GM19395 (cell line): ENCODE measurements around the gene DCAF15.

Source experiments
- ATAC-seq: cut with Tn5 transposase; IDR thresholded peaks from one replicate; pipeline ENCODE4 v1.9.1; 2021; ENCODE audit warnings: mild to moderate bottlenecking, moderate library complexity; ENCODE audit not compliant: unreplicated experiment

Gene DCAF15

DNA sequence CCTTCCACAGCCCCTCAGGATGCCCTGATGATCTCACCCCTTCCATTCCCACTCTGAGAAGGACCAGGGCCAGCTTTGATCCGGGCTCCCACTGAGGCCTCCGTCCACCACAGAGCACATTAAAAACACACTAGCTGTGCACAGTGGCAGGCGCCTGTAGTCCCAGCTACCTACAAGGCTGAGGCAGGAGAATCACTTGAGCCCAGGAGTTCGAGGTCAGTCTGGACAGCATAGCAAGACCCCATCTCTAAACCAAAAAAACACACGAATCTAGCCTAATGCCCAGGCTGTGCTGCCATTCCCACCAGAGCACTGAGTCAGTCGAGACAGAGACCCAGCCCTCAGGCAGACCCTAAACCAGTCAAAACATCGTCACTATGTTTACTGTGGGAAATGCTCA is 39.7 kb downstream of the DCAF15 start:
- ATAC-seq = no peak

DNA sequence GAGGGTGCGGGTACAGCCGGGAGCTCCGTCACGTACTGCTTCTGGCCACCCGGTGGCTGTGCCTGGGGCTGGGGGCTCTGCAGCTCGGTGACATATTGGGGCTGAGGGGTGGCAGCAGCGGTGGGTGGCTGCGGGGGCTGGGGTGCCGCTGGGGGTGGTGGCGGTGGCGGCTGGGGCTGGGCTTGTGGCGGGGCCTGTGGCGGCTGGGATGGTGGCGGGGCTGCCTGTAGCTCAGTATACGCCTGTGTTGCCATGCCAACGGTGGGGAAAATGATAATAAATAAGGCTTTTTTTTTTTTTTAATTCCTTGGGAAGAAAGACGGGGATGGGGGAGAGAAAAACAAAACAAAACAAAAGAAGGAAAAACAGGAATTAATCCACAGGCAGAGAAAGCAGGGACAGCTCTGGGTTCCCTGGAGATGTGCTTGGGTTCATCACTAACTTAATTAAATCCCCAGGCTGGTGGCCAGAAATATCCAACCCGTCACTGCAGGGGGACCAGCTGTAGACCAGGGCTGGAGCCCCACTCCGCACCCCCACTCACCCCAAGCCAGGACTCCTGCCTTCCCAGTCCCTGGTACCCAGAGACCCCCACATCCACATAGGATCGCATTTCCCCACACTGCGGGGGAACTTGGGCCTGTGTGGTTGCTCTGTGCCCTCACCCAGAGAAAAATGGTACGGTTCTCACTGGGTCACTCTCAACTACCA is 41.4 kb downstream of the DCAF15 start:
- ATAC-seq = no peak

DNA sequence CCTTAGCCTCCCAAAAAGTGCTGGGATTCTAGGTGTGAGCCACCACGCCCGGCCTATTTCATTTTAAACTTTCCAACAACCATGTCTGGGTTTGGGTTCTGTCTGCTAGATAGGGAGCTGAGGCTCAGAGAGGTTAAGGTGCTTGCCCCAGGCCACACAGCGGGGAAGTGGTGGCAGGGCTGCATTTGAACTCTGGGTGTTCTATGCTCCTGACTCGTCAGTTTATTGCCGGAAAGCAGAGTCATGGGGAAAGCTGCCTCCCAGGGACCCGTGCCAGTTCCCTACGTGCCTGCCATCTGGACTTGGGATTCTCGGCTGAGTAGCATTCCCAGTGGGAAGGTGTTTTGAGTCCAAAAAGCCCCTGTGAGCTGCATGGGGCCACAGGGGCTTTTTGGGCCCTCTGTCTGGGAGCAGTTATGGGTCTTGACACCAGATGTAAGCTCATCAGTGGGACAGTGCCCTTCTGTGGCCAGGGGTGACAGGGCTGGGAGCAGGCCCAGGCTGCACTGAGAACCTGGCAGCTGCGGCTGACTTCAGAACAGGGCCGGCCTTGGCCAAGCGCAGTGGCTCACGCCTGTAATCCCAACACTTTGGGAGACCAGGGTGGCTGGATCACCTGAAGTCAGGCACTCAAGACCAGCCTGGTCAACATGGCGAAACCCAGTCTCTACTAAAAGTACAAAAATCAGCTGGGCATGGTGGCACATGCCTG is 42.9 kb downstream of the DCAF15 start:
- no peak for ATAC-seq

DNA sequence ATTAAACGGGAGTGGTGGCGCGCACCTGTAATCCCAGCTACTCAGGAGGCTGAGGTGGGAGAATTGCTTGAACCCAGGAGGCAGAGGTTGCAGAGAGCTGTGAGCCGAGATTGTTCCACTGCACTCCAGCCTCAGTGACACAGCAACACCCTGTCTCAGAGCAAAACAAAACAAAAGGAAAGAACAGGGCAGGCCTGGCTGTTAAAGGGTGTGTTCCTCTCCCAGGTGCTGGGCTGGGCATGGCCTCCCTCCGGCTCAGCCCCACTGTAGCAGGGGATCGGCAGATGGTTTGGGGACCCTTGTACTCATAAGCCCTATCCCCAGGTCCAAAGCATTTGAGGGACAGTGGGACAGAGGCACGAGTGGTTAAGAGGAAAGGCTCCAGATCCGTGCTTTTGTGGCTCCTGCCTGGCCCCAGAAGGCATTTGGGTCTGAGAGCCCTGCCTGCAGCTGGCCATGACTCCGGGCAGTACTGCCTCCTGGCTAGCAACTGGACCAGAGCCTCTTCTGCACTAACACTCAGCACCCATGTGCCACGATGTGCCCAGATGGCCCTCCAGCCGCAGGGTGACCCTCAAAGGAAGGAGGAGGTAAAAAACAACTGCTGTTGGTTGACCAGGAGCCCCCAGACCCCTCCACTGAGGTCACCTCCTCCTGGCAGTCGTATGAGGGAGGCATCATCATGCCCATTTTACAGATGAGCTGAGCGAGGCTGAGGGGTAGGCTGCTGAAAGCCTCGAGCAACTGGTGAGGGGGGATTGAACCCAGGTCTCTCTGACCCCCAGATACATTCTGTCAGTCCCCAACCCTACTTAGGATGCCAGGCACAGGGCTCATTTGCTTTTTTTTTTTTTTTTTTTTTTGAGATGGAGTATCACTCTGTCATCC is 43.8 kb downstream of the DCAF15 start:
- no peak for ATAC-seq

DNA sequence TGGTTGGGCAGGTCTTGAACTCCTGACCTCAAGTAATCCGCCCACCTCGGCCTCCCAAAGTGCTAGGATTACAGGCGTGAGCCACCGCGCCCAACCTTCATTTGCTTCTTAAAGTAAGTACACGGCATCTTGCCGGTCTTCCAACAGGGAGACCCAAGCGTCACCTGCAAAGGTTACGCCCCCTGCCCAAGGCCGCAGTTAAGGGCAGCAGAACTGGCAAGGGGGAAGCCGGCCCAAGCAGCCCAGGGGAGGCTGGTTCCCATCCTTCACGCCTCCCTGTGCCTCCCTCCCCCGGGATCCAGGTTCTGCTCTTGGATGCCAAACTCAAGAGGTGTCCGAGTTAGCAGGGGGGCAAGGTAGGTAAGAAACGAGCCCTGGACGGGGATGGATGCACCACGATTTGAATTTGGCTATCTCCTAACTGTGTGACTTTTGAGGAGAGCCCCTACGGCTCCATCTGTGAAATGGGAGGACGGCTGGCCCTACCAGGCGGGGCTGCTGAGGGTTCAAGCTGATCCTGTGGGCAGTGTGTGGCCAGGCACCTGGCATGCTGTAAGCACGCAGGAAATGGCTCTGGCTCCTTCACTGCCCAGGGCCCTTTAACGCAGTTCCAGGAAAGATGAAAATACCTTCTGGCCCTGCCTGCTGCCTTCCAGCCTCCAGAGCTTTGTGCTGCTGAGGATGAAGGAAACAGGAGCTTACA is 44.8 kb downstream of the DCAF15 start:
- ATAC-seq = no peak

DNA sequence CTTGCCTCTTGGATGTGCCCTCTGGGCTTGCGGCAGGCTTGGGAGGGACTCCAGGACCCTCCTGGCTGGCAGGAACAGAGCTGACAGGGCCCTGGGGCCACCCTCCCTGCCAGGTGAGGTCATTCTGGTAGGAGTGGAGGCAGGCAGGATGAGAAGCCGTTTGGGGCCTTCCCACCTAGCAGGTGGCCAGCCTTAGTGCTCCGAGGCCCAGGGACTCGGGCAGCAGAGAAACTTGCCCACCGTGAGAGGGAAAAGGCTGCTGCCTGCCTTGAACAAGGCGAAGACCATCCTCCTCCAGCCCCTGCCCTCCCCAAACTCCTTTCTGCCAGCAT is 45.3 kb downstream of the DCAF15 start:
- ATAC-seq = no peak

DNA sequence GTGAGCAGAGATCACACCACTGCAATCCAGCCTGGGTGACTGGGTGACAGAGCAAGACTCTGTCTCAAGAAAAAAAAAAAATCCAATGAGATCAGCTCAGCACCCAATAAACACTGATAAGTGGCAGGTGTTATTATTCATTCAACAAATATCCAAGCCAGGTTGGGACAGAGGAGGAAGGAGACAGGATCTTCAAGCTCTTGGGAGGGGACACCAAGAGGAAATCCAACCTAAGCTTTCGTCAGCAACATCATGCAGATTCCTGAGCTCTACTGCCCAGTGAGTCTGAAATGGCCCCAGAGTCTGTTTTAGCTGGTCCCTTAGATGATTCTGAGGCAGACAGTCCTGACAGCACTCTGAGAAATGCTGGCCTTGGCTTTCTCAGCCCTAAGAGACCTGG is 46.1 kb downstream of the DCAF15 start:
- ATAC-seq = no peak

DNA sequence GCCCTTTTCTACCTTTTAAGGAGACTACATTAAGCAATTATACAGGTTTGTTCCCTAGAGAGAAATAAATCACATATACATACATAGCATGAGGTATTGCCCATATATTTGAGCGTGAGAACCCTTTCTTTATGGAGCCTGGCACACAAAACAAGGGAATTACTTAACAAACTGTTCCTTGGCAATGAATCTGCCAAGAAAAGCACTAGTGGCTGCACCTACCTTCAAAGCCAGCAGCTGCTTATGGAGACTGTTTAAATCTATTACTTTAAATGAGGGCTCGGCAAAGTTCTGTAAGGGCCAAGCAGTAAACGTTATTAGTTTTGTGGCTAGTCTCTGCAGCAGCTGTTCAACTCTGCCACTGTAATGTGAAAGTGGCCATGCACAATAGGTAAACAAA is 46.8 kb downstream of the DCAF15 start:
- no peak for ATAC-seq

DNA sequence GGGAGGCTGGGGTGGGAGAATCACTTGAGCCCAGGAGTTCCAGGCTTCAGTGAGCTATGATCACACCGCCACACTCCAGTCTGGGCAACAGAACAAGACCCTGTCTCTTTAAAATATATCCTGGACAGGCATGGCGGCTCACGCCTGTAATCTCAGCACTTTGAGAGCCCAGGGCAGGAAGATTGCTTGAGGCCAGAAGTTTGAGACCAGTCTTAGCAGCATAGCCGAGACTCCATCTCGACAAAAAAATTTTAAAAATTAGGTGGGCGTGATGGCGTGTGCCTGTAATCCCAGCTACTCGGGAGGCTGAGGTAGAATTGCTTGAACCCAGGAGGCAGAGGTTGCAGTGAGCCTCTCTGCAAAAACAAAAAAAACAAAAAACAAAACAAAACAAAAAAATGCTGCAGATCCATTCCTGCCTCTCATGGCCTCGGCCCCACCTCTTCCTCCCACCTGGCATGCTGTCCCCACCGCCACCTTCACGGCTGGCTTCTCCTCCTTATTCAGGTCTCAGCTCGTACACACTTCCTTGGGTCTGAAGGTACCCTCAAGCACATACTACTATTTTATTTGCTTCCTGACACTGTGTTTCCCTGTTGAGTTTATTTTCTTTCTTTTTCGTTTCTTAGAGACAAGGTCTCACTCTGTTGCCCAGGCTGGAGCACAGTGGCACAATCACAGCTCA is 48.5 kb downstream of the DCAF15 start:
- ATAC-seq = no peak

DNA sequence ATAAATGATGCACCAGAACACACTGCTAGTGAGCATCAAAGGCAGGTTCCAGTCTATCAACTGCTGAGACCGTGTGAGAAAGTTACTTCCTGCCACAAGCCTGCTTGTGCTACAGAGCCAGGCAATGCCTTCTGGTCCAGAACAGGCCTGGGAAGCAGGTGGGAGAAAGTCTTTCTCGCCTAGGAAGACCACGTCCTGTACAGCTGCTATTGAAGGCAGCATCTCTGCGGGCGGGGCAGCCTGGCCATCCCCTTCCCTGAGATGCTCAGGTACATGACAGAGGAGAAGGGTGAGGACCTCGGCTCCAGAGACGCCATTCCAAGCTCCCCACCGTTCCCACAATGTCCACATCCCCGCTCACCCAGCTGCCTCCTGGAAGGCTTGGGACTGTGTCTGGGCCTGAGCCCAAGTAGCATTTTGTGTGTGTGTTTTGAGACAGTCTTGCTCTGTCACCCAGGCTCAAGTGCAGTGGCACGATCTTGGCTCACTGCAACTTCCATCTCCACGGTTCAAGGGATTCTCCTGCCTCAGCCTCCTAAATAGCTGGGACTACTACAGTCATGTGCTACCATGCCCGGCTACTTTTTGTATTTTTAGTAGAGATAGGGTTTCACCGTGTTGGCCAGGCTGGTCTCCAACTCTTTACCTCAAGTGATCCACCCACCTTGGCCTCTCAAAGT is 50.4 kb downstream of the DCAF15 start:
- no peak for ATAC-seq

DNA sequence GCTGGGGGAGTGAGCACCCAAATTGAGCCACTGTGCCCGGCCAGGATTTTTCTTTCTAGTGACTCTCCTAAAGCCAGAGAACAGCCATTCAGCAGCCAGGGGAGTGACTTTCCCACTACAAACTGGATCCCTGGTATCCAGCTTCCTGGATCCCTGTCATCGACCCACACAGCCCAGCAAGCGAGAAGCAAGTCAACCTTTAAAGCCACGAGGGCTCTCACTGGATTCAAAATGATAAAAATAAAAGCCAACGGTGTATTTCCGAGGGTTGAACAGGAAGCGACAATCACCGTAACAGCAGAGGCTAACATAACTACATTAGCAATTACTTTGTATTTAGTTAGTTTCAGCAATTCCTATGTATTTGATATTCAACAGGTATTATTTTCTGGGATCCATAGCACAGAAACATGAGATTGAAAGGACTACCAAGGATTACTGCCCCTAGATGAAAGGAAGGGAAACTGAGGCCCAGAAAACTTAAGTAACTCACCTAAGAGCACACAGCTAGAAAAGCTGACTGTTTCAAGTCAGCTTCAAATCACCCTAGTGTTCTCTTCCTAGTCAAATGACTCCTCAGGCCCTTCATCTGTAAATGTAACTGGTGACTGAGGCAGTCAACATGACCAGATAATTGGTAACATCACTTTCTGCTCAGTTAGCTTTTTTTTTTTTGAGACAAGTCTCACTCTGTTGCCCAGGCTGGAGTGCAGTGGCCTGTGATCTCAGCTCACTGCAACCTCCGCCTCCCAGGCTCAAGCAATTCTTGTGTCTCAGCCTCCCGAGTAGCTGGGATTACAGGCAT is 51.1 kb downstream of the DCAF15 start:
- ATAC-seq = no peak

DNA sequence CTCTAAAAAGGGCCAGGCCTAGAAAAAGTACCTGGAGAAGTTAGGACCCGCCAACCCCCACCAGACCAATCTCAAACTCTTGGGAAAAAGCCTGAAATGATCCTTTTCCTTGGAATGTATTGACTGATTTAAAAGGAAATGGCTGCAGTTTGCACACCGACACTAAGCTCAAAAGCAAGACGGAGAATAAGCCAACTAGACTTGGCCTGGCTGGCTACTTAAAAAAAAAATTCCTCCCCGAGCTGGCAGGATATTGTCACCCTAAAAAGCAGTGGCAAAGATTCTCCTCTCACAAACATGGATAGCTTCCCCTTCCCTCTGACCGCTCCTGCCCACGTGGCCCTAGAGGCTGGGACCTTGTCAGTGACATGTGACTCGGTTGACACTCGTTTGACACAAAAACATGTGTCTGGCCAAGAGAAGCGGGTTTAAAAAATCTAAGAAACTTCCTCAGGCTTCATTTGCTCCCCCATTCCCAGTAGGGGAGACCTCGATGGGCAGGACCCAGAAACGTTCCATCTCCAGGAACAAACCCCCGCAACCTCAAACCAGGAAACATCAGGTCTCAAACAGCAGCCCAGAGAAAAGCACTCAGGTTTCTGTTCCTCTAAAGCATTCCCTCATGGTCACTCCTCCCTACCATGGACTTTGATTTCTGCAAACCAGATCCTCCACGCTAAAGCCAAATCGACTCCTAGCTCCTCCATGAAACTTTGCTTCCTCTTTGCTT is 52.5 kb downstream of the DCAF15 start:
- ATAC-seq = no peak

DNA sequence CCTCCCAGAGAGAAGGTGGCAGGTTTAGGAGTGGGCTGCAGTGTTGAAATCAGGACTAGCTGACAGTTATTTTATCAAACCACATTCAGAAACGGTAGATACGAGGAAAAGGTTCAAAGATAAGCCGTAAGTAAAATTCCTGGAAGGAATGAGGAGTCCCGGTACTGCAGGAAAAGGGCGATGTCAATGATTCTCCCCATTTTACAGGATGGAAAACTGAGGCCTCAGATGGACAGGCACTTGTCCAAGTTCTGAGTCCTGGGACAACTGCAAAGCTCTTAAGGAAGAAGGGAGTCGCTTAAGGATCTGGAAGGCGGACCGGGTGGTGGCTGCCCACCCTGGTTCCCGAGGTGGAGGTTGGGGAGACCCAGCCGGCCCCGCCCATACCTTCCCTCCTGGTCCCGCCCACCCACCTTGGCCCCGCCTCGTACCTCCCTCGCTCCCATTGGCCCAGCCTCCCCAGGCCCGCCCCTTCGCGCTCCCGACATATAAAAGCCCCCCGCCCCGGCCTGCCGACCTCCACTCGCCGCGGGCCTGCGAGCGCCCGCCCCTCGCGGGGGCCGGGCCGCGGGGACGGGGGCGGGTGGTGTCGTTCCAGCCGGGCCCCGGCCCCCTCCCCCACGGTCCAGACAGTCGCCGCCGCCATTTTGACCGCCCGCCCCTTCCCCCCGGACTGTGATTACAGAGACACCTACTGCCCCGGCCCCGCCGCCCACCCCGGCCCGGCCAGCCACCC is 53.2 kb downstream of the DCAF15 start:
- ATAC-seq = peak; percentile 13

DNA sequence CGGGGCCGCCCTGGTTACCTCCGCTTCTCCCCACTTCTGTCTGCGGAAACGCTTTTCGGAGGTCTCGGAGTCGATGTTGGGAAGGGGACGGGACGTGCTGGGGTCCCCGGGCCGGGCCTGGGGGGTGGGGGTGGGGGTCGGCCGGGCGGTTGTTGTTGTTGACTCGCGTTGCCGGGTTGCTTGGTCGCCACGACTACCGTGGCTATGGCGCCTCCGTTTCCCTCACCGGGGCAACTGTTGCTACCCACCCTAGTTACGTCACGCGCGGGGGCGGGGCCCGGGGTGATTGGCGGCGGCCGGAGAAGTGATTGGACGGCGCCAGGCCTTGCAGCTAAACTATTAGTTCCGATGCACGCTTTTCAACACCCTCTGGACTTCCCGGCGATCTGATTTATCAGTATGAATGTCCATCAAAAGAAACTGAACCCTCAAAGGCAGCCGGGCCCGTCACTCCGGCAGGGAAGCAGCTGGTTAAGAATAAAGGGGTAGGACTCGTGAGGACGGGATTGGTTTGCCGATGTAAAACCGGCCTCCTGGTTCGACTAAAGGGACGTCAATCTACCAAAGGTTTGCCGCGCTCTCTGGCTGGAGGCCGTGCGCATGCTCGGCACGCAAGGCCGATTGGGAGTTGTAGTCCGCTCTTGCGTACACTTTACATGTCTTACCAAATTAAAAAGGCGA is 53.9 kb downstream of the DCAF15 start, which contains the start of gene RFX1:
TSS of gene RFX1 (minus strand) at position 236 of the 681 bp plus-strand sequence. CDS start 12,477 bp downstream, outside the sequence.
- ATAC-seq = peak; percentile 74

DNA sequence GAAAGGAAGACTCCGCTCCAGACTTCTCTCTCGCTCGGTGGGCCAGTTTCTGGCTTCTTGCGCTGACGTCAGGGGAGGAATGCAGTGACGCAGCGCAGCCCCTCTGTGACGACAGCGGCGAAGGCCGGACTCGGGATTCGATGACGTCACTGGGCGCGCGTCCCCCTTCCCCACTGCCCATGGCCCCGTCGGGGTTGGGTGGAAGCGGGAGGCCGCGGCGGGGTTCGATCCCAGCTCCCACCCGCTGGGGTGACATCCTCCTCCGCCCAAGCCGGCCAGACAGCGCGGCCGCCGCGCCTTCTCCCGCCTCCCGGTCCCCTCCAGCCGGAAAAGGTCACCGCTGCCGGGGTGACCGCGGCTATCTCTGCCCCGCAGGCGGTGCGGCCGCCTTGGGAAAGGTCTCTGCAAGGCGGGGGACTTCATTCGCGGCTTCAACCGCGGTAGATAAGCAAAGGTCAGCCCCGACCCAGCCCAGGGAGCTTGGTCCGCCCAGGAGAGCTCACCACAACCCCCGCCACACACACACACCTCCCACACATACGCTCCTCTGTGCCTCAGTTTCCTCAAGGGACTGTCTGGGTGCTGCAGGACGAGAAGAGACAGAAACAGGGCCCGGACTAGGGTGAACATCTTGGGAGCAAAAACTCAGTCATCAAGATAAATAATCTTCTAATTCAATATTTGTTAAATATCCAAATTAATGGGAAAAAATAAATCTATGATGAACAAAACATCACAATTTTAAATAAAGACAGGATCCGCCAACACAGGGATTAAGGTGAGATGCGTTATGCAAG is 54.7 kb downstream of the DCAF15 start:
- peak; percentile 39 for ATAC-seq
